K562 (cell line): Measurements from ENCODE around the gene STAP1. TPM values are rescaled to one million over a fixed set of nuclear protein-coding genes. Genes with fewer than 3 reads are reported as not detected.

Source experiments
- BRF1 ChIP-seq: IDR thresholded peaks from 3 replicates; pipeline ENCODE4 v1.6.1; 2011; ENCODE audit warnings: borderline replicate concordance, mild to moderate bottlenecking; ENCODE audit not compliant: insufficient read length; ENCODE audit errors: extremely low read depth
- GABPB1 ChIP-seq: sonication (generic); formaldehyde crosslinking; IDR thresholded peaks from 2 replicates; pipeline ENCODE4 v1.8.0; 2022; ENCODE audit warnings: mild to moderate bottlenecking, missing genetic modification reagents
- HEY1 ChIP-seq: fragments of 250-450 bp; sonication (Bioruptor Pico); IDR thresholded peaks from 2 replicates; pipeline ENCODE4 v1.5.0; 2020; ENCODE audit warnings: mild to moderate bottlenecking, moderate library complexity, borderline replicate concordance
- HNRNPL ChIP-seq: fragments of 200-400 bp; formaldehyde crosslinking; IDR thresholded peaks from 2 replicates; pipeline ENCODE4 v1.6.1; 2017; ENCODE audit warnings: low read depth, mild to moderate bottlenecking, low read length
- KLF16 ChIP-seq: IDR thresholded peaks from 2 replicates; pipeline ENCODE4 v1.6.1; 2016; ENCODE audit warnings: antibody characterized with exemption
- POLR2H ChIP-seq: IDR thresholded peaks from 2 replicates; pipeline ENCODE4 v1.6.1; 2016; ENCODE audit warnings: missing genetic modification characterization, low read depth, mild to moderate bottlenecking, control low read depth, missing compliant biosample characterization, moderate library complexity
- SNIP1 ChIP-seq: fragments of 450-650 bp; IDR thresholded peaks from 2 replicates; pipeline ENCODE4 v1.7.1; 2017; ENCODE audit warnings: low read depth, mild to moderate bottlenecking
- TAL1 ChIP-seq: fragments of 450-650 bp; IDR thresholded peaks from 2 replicates; pipeline ENCODE4 v1.6.1; 2016; ENCODE audit warnings: mild to moderate bottlenecking
- TBL1XR1 ChIP-seq, 2 experiments: IDR thresholded peaks; 2 replicates each; pipeline ENCODE4 v1.6.1; 2012; ENCODE audit warnings: improper control_type of control experiment in 2 of 2, low read length in 2 of 2, mild to moderate bottlenecking in 1 of 2
- ZNF212 ChIP-seq: fragments of 450-650 bp; formaldehyde crosslinking; IDR thresholded peaks from 2 replicates; pipeline ENCODE4 v1.4.0; 2020; ENCODE audit warnings: mild to moderate bottlenecking
- ZNF232 ChIP-seq: sonication (generic); formaldehyde crosslinking; IDR thresholded peaks from 2 replicates; pipeline ENCODE4 v1.8.0; 2022; ENCODE audit warnings: mild to moderate bottlenecking, missing genetic modification reagents
- ZNF551 ChIP-seq: fragments of 250-450 bp; sonication (Bioruptor Pico); IDR thresholded peaks from 2 replicates; pipeline ENCODE4 v1.5.0; 2021; ENCODE audit warnings: mild to moderate bottlenecking, moderate library complexity
- ZNF57 ChIP-seq: fragments of 450-650 bp; formaldehyde crosslinking; IDR thresholded peaks from 2 replicates; pipeline ENCODE4 v1.4.0; 2020; ENCODE audit warnings: mild to moderate bottlenecking, moderate library complexity
- ZNF696 ChIP-seq: fragments of 250-450 bp; sonication (Bioruptor Pico); conservative IDR thresholded peaks from 2 replicates; pipeline ENCODE4 v1.4.0; 2020; ENCODE audit warnings: mild to moderate bottlenecking, moderate library complexity
- polyA plus RNA-seq, 8 experiments: library from polyadenylated mRNA; depleted of rRNA in 4 of 8; stranded (reverse) in 5 of 8; unstranded in 3 of 8; fragments of >200 nt; fragmentation: Nextera tagmentation in 2 of 8; fragmentation: Illumina TruSeq in 1 of 8; extraction: Ambion mirVana in 2 of 8; extraction: Trizol in 1 of 8; gene quantifications; 2 replicates each; pipeline versions ENCODE4 v1.2.1 to v1.2.3, GENCODE V29; 2011 to 2014; ENCODE audit warnings: inconsistent platforms in 1 of 8, missing spikeins in 1 of 8
- total RNA-seq, 7 experiments: library from RNA; depleted of rRNA in 6 of 7; stranded (reverse); fragments of >200 nt in 6 of 7; fragmentation: Illumina TruSeq in 2 of 7; extraction: Trizol in 2 of 7; gene quantifications; 2 replicates each; pipeline versions ENCODE4 v1.2.1 to v1.2.3, GENCODE V29; 2011 to 2021; ENCODE audit warnings: low replicate concordance in 1 of 7
- TF ChIP-seq, protein P1 (sequence below): IDR thresholded peaks from 2 replicates; pipeline ENCODE4 v1.6.1; 2014; ENCODE audit warnings: antibody characterized with exemption
- TF ChIP-seq, protein P2 (sequence below): fragments of 250-450 bp; sonication (Bioruptor Pico); IDR thresholded peaks from 2 replicates; pipeline ENCODE4 v1.5.0; 2021; ENCODE audit warnings: mild to moderate bottlenecking, borderline replicate concordance
- TF ChIP-seq, protein P3 (sequence below): fragments of 250-450 bp; sonication (Bioruptor Pico); IDR thresholded peaks from 2 replicates; pipeline ENCODE4 v1.8.0; 2022; ENCODE audit warnings: moderate library complexity, mild to moderate bottlenecking, inconsistent platforms
- TF ChIP-seq, protein P4 (sequence below): fragments of 450-650 bp; IDR thresholded peaks from 2 replicates; pipeline ENCODE4 v1.6.1; 2016; ENCODE audit warnings: low read depth, mild to moderate bottlenecking, moderate library complexity

Gene STAP1
- total and polyA plus RNA-seq, 9 of the 15 experiments (the other 6 are each of a cell fraction or from before 2014, with no cell fraction given), result 0.50 to 5.6 (median 1.4) TPM

DNA sequence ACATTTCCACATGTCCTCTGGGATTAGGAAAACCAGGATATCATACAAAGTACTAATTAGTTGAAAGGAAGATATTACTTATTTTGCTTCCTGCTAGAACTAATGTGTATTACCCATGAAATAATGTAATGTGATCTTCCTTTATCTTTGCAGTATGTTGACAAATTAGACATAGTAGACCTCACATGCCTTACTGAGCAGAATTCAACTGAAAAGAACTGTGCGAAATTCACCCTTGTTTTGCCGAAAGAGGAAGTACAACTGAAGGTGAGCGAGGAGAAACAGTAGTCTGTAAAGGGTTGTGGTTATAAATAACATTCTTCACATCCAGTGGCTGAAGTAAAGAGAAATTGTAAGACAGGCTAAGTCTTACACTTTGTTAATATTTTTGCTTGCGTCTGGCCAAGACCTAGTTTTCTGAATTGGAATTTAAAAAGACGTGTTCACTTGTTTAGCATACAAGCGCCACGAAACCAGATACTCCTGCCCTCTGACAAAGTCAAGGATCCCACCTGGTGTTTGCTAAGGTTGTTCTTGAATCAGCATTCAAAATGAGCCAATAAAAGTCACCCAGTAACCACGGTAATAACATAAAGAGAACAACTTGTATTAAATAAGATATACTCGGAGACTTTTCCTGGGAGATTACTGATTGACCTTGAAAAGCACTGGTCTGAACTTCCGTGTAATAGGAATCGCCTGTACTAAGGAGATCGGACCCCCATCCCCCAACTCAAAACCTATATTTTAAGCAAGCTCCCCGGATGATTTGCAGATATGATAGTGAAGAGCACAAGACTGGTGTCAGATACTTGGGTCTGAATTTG is 16.9 kb downstream of the STAP1 start (continued):
- TF ChIP-seq, protein P1, sequence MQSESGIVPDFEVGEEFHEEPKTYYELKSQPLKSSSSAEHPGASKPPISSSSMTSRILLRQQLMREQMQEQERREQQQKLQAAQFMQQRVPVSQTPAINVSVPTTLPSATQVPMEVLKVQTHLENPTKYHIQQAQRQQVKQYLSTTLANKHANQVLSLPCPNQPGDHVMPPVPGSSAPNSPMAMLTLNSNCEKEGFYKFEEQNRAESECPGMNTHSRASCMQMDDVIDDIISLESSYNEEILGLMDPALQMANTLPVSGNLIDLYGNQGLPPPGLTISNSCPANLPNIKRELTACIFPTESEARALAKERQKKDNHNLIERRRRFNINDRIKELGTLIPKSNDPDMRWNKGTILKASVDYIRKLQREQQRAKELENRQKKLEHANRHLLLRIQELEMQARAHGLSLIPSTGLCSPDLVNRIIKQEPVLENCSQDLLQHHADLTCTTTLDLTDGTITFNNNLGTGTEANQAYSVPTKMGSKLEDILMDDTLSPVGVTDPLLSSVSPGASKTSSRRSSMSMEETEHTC, result no peak
- no peak for TF ChIP-seq ZNF232
- TF ChIP-seq POLR2H (tag), result peak; percentile 76; the same call in 1 of the 2 replicates
- TF ChIP-seq ZNF696 (CRISPR knock-in tag), result no peak
- TF ChIP-seq, protein P2, sequence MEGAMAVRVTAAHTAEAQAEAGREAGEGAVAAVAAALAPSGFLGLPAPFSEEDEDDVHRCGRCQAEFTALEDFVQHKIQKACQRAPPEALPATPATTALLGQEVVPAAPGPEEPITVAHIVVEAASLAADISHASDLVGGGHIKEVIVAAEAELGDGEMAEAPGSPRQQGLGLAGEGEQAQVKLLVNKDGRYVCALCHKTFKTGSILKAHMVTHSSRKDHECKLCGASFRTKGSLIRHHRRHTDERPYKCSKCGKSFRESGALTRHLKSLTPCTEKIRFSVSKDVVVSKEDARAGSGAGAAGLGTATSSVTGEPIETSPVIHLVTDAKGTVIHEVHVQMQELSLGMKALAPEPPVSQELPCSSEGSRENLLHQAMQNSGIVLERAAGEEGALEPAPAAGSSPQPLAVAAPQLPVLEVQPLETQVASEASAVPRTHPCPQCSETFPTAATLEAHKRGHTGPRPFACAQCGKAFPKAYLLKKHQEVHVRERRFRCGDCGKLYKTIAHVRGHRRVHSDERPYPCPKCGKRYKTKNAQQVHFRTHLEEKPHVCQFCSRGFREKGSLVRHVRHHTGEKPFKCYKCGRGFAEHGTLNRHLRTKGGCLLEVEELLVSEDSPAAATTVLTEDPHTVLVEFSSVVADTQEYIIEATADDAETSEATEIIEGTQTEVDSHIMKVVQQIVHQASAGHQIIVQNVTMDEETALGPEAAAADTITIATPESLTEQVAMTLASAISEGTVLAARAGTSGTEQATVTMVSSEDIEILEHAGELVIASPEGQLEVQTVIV (CRISPR knock-in tag), result no peak
- TF ChIP-seq, protein P3, sequence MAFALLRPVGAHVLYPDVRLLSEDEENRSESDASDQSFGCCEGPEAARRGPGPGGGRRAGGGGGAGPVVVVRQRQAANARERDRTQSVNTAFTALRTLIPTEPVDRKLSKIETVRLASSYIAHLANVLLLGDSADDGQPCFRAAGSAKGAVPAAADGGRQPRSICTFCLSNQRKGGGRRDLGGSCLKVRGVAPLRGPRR (CRISPR knock-in tag), result no peak
- TF ChIP-seq ZNF212 (CRISPR knock-in tag), result no peak
- TF ChIP-seq ZNF551, result no peak
- TF ChIP-seq TAL1, result no peak
- TF ChIP-seq, protein P4, sequence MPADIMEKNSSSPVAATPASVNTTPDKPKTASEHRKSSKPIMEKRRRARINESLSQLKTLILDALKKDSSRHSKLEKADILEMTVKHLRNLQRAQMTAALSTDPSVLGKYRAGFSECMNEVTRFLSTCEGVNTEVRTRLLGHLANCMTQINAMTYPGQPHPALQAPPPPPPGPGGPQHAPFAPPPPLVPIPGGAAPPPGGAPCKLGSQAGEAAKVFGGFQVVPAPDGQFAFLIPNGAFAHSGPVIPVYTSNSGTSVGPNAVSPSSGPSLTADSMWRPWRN, result no peak
- no peak for TF ChIP-seq SNIP1
- no peak for TF ChIP-seq BRF1
- TF ChIP-seq KLF16, result no peak
- TF ChIP-seq ZNF57 (CRISPR knock-in tag), result no peak
- no peak for TF ChIP-seq TBL1XR1 (IDR thresholded peaks at IDR 0.05; ENCODE audit: low read length in 2 of 2)
- TF ChIP-seq GABPB1 (CRISPR knock-in tag), result no peak
- TF ChIP-seq HNRNPL, result no peak
- TF ChIP-seq HEY1, result no peak
